GM12891 (cell line): ENCODE results near the gene MSL1.

Experiments used
- DNase-seq: peaks from one replicate; pipeline ENCODE4 v3.0.0; 2011; ENCODE audit warnings: low spot score; ENCODE audit not compliant: insufficient read length
- FAIRE-seq: peaks from 2 replicates; lab custom pipeline; 2011; peaks lifted over from hg19 to GRCh38; lab: Jason Lieb, UNC
- PAX5 ChIP-seq: IDR thresholded peaks from 2 replicates; pipeline ENCODE4 v1.6.1; 2011; ENCODE audit warnings: low read length, moderate library complexity, mild to moderate bottlenecking; ENCODE audit not compliant: insufficient read depth, severe bottlenecking
- POLR2A ChIP-seq: IDR thresholded peaks from 2 replicates; pipeline ENCODE4 v1.6.1; 2011; ENCODE audit warnings: low read depth, low read length, control low read depth
- POLR2AphosphoS5 ChIP-seq: IDR thresholded peaks from 2 replicates; pipeline ENCODE4 v1.6.1; 2011; ENCODE audit warnings: low read depth, low read length, control low read depth
- POU2F2 ChIP-seq: IDR thresholded peaks from 2 replicates; pipeline ENCODE4 v1.6.1; 2011; ENCODE audit warnings: low read depth, mild to moderate bottlenecking, control low read depth, low read length, moderate library complexity
- SPI1 ChIP-seq: IDR thresholded peaks from 2 replicates; pipeline ENCODE4 v1.6.1; 2011; ENCODE audit warnings: low read depth, low read length, control low read depth
- TAF1 ChIP-seq: IDR thresholded peaks from 2 replicates; pipeline ENCODE4 v1.6.1; 2011; ENCODE audit warnings: low read depth, low read length, control low read depth

The MSL1 gene

GRCh38 chr17:40180694-40181093 lies 58.9 kb downstream of the MSL1 start:
- FAIRE-seq = no peak
- TF ChIP-seq PAX5 (no peak), POU2F2 (no peak), TAF1 (no peak), SPI1 (no peak), POLR2AphosphoS5 (no peak)

GRCh38 chr17:40181205-40181604 lies 59.4 kb downstream of the MSL1 start:
- TF ChIP-seq PAX5 (no peak), POLR2A (no peak), TAF1 (no peak), SPI1 (no peak), POLR2AphosphoS5 (no peak), POU2F2 (no peak)
- DNase-seq = no peak
- FAIRE-seq = no peak

More at GRCh38 chr17:40180694-40181093, 58.9 kb downstream of the MSL1 start:
- no peak for DNase-seq

- TF ChIP-seq POLR2AphosphoS5 = no peak
- TF ChIP-seq SPI1 = no peak
- TF ChIP-seq POLR2A = no peak
- no peak for TF ChIP-seq POU2F2
- TF ChIP-seq PAX5 = no peak
- TF ChIP-seq TAF1 = no peak
- DNase-seq (no peak), FAIRE-seq (no peak)
These were observed 60.8 kb downstream of the MSL1 start for GRCh38 chr17:40182606-40183005.
